Measurements from ENCODE around the gene STAB2. TPM values are rescaled to one million over a fixed set of nuclear protein-coding genes. Genes with fewer than 3 reads are reported as not detected.

STAB2 gene
- total and polyA plus RNA-seq, 2 of the 8 experiments (the other 6 are each of a cell fraction or from before 2014, with no cell fraction given), result not detected

DNA sequence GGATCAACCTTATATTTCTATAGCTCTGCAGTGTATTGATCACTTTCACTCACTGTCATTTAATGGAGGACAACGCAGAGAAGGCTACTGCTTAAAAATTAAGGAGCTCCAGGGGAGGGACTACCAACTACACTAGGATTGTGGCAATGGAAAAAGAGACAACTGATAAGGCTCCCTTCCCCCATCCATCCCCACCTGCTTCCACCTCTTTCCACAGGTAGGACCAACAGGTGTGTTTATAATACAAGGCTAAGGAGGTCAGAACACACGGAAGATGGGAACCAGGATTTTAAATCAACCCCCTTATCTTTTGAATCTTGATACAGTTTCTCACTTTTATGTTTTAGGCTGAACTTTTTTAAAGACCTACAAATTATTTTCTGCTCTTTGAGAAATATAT is 90.8 kb downstream of the STAB2 start (continued):
- TF ChIP-seq MAFK (IDR thresholded peaks at IDR 0.05; ENCODE audit: low read depth, low read length), result no peak
